Gastrocnemius medialis (tissue), 4 donors: ENCODE results near the gene EPHB2.

Experiments used
- CTCF ChIP-seq, 5 experiments: fragments of 450-650 bp in 3 of 5; fragments of 200-600 bp in 2 of 5; sonication (generic) in 2 of 5; IDR thresholded peaks in 4 of 5; conservative IDR thresholded peaks in 1 of 5; 1 replicate in 4 of 5; 2 replicates in 1 of 5; pipeline ENCODE4 v1.5.1; 2016 to 2019; ENCODE audit warnings: antibody characterized with exemption in 5 of 5, mild to moderate bottlenecking in 3 of 5, moderate library complexity in 3 of 5
- POLR2A ChIP-seq, 2 donors: fragments of 450-650 bp; IDR thresholded peaks; one replicate each; pipeline ENCODE4 v1.6.1; 2017; ENCODE audit warnings: antibody characterized with exemption in 2 of 2, mild to moderate bottlenecking in 2 of 2, moderate library complexity in 2 of 2

GRCh38 chr1:22750685-22751051 lies 40.0 kb downstream of the EPHB2 start:
- TF ChIP-seq CTCF (IDR thresholded peaks at IDR 0.05 in 4 of 5, conservative IDR thresholded peaks at IDR 0.05 in 1 of 5): no peak
- no peak for TF ChIP-seq POLR2A (IDR thresholded peaks at IDR 0.05)
